SK-N-SH treated with all-trans-retinoic acid at 6 μM for 48 hours (cell line): Measurements from ENCODE around the gene ADSS1.

Experiments used
- TCF4 ChIP-seq: fragments of 250-450 bp; sonication (Bioruptor Pico); IDR thresholded peaks from 2 replicates; pipeline ENCODE4 v1.8.0; 2021; ENCODE audit warnings: mild to moderate bottlenecking, moderate library complexity, borderline replicate concordance
- ZC3H10 ChIP-seq: fragments of 250-450 bp; sonication (Bioruptor Pico); IDR thresholded peaks from 2 replicates; pipeline ENCODE4 v1.5.1; 2021; ENCODE audit warnings: mild to moderate bottlenecking, moderate library complexity
- ZFP30 ChIP-seq: fragments of 450-650 bp; formaldehyde crosslinking; IDR thresholded peaks from 2 replicates; pipeline ENCODE4 v1.5.0; 2022; ENCODE audit warnings: mild to moderate bottlenecking, moderate library complexity
- ZNF565 ChIP-seq: fragments of 450-650 bp; formaldehyde crosslinking; conservative IDR thresholded peaks from 2 replicates; pipeline ENCODE4 v1.5.0; 2020; ENCODE audit warnings: low read depth, mild to moderate bottlenecking, moderate library complexity

- TF ChIP-seq ZFP30 (CRISPR knock-in tag) (no peak), TCF4 (CRISPR knock-in tag) (no peak), ZC3H10 (CRISPR knock-in tag) (no peak), ZNF565 (CRISPR knock-in tag) (no peak)
Measured at GRCh38 chr14:104744484-104744883, 20.5 kb downstream of the ADSS1 start.
